H1 (cell line): ENCODE measurements around the gene CTDP1. TPM values are rescaled to one million over a fixed set of nuclear protein-coding genes. Genes with fewer than 3 reads are reported as not detected.

Experiments used
- ATF3 ChIP-seq: IDR thresholded peaks from 2 replicates; pipeline ENCODE4 v1.6.1; 2011; ENCODE audit warnings: low read depth, mild to moderate bottlenecking, low read length; ENCODE audit not compliant: insufficient read depth
- CBX8 ChIP-seq: fragments of 300-800, 300-1000 bp; sonication (generic); IDR thresholded peaks from 2 replicates; pipeline ENCODE4 v1.7.1; 2016; ENCODE audit warnings: low read depth, low read length, borderline replicate concordance
- CEBPB ChIP-seq: IDR thresholded peaks from 2 replicates; pipeline ENCODE4 v1.6.1; 2012; ENCODE audit warnings: low read depth, low read length
- CHD1 ChIP-seq: IDR thresholded peaks from 2 replicates; pipeline ENCODE4 v1.6.1; 2012; ENCODE audit warnings: low read depth, low read length, improper control_type of control experiment
- HDAC2 ChIP-seq, 2 experiments: fragments of 300-600 bp in 1 of 2; sonication (generic) in 1 of 2; IDR thresholded peaks; 2 replicates each; pipeline ENCODE4 v1.6.1; 2011 to 2012; ENCODE audit warnings: low read depth in 2 of 2, low read length in 2 of 2, mild to moderate bottlenecking in 2 of 2, moderate library complexity in 2 of 2, borderline replicate concordance in 1 of 2, inconsistent platforms in 1 of 2
- SP1 ChIP-seq: IDR thresholded peaks from 2 replicates; pipeline ENCODE4 v1.6.1; 2011; ENCODE audit warnings: low read depth, low read length
- SRF ChIP-seq: IDR thresholded peaks from 2 replicates; pipeline ENCODE4 v1.6.1; 2011; ENCODE audit warnings: mild to moderate bottlenecking, low read depth, low read length, moderate library complexity
- TAF7 ChIP-seq: optimal IDR thresholded peaks from 2 replicates; pipeline ENCODE3; 2011; ENCODE audit warnings: low read depth, mild to moderate bottlenecking, inconsistent platforms, low read length, moderate library complexity, borderline replicate concordance
- polyA plus RNA-seq, 7 experiments: library from polyadenylated mRNA; depleted of rRNA in 3 of 7; stranded (reverse) in 5 of 7; unstranded in 2 of 7; fragments of >200 nt in 5 of 7; fragments of 200-250 nt in 2 of 7; gene quantifications; 1 replicate in 5 of 7; 2 replicates in 1 of 7; 4 replicates in 1 of 7; pipeline versions ENCODE4 v1.2.1 to v1.2.3, GENCODE V29; 2011 to 2013; ENCODE audit warnings: missing spikeins in 2 of 7, mixed read lengths in 2 of 7
- total RNA-seq: library from RNA; stranded (reverse); fragmentation: NEBNext Ultra II Directional; extraction: Animal tissue kit (Norgen Biotek cat#: 25700); gene quantifications from 2 replicates; pipeline ENCODE4 v1.2.1, GENCODE V29; 2021
- TF ChIP-seq, protein P1 (sequence below): fragments of 300-600 bp; sonication (generic); IDR thresholded peaks from 2 replicates; pipeline ENCODE4 v1.7.1; 2012; ENCODE audit warnings: low read length, moderate library complexity, mild to moderate bottlenecking, inconsistent platforms; ENCODE audit not compliant: insufficient replicate concordance

The CTDP1 gene
- total and polyA plus RNA-seq, 2 of the 8 experiments (the other 6 are each of a cell fraction or from before 2014, with no cell fraction given), result 16.6 to 37.0 TPM

- TF ChIP-seq, protein P1, sequence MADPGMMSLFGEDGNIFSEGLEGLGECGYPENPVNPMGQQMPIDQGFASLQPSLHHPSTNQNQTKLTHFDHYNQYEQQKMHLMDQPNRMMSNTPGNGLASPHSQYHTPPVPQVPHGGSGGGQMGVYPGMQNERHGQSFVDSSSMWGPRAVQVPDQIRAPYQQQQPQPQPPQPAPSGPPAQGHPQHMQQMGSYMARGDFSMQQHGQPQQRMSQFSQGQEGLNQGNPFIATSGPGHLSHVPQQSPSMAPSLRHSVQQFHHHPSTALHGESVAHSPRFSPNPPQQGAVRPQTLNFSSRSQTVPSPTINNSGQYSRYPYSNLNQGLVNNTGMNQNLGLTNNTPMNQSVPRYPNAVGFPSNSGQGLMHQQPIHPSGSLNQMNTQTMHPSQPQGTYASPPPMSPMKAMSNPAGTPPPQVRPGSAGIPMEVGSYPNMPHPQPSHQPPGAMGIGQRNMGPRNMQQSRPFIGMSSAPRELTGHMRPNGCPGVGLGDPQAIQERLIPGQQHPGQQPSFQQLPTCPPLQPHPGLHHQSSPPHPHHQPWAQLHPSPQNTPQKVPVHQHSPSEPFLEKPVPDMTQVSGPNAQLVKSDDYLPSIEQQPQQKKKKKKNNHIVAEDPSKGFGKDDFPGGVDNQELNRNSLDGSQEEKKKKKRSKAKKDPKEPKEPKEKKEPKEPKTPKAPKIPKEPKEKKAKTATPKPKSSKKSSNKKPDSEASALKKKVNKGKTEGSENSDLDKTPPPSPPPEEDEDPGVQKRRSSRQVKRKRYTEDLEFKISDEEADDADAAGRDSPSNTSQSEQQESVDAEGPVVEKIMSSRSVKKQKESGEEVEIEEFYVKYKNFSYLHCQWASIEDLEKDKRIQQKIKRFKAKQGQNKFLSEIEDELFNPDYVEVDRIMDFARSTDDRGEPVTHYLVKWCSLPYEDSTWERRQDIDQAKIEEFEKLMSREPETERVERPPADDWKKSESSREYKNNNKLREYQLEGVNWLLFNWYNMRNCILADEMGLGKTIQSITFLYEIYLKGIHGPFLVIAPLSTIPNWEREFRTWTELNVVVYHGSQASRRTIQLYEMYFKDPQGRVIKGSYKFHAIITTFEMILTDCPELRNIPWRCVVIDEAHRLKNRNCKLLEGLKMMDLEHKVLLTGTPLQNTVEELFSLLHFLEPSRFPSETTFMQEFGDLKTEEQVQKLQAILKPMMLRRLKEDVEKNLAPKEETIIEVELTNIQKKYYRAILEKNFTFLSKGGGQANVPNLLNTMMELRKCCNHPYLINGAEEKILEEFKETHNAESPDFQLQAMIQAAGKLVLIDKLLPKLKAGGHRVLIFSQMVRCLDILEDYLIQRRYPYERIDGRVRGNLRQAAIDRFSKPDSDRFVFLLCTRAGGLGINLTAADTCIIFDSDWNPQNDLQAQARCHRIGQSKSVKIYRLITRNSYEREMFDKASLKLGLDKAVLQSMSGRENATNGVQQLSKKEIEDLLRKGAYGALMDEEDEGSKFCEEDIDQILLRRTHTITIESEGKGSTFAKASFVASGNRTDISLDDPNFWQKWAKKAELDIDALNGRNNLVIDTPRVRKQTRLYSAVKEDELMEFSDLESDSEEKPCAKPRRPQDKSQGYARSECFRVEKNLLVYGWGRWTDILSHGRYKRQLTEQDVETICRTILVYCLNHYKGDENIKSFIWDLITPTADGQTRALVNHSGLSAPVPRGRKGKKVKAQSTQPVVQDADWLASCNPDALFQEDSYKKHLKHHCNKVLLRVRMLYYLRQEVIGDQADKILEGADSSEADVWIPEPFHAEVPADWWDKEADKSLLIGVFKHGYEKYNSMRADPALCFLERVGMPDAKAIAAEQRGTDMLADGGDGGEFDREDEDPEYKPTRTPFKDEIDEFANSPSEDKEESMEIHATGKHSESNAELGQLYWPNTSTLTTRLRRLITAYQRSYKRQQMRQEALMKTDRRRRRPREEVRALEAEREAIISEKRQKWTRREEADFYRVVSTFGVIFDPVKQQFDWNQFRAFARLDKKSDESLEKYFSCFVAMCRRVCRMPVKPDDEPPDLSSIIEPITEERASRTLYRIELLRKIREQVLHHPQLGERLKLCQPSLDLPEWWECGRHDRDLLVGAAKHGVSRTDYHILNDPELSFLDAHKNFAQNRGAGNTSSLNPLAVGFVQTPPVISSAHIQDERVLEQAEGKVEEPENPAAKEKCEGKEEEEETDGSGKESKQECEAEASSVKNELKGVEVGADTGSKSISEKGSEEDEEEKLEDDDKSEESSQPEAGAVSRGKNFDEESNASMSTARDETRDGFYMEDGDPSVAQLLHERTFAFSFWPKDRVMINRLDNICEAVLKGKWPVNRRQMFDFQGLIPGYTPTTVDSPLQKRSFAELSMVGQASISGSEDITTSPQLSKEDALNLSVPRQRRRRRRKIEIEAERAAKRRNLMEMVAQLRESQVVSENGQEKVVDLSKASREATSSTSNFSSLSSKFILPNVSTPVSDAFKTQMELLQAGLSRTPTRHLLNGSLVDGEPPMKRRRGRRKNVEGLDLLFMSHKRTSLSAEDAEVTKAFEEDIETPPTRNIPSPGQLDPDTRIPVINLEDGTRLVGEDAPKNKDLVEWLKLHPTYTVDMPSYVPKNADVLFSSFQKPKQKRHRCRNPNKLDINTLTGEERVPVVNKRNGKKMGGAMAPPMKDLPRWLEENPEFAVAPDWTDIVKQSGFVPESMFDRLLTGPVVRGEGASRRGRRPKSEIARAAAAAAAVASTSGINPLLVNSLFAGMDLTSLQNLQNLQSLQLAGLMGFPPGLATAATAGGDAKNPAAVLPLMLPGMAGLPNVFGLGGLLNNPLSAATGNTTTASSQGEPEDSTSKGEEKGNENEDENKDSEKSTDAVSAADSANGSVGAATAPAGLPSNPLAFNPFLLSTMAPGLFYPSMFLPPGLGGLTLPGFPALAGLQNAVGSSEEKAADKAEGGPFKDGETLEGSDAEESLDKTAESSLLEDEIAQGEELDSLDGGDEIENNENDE, result no peak
- TF ChIP-seq CBX8, result no peak
- no peak for TF ChIP-seq ATF3
- no peak for TF ChIP-seq TAF7
- TF ChIP-seq HDAC2 (IDR thresholded peaks at IDR 0.05; ENCODE audit: borderline replicate concordance in 1 of 2, low read depth in 2 of 2, low read length in 2 of 2), result no peak
- TF ChIP-seq SRF, result no peak
- TF ChIP-seq SP1, result no peak
- TF ChIP-seq CEBPB, result no peak
- no peak for TF ChIP-seq CHD1
Observed at GRCh38 chr18:79726721-79727120, 47.1 kb downstream of the CTDP1 start (continued).
